ENCODE data around the gene XYLT1.

XYLT1 gene

GRCh38 chr16:17138801-17139200 is 332.0 kb downstream of the XYLT1 start:
- no peak for TF ChIP-seq CTCF (IDR thresholded peaks at IDR 0.05; ENCODE audit: extremely low read depth, insufficient read depth, missing control alignments)
- no peak for DNase-seq (ENCODE audit: low spot score)
- in situ Hi-C loops (cut with MboI; ENCODE audit: low pct_unique_long_range_greater_than_20kb, low sequenced_read_pairs, unreplicated experiment): no loop called here

- TF ChIP-seq CTCF (IDR thresholded peaks at IDR 0.05; ENCODE audit: extremely low read depth, insufficient read depth, missing control alignments): no peak
- no peak for DNase-seq (ENCODE audit: low spot score)
- in situ Hi-C loops (cut with MboI; ENCODE audit: low pct_unique_long_range_greater_than_20kb, low sequenced_read_pairs, unreplicated experiment): no loop called here
These were observed 335.3 kb downstream of the XYLT1 start for GRCh38 chr16:17135439-17135838.

- TF ChIP-seq CTCF (IDR thresholded peaks at IDR 0.05; ENCODE audit: extremely low read depth, insufficient read depth, missing control alignments): no peak
- in situ Hi-C loops (cut with MboI; ENCODE audit: low pct_unique_long_range_greater_than_20kb, low sequenced_read_pairs, unreplicated experiment): no loop called here
- DNase-seq (ENCODE audit: low spot score): peak; percentile 85
These were observed 336.2 kb downstream of the XYLT1 start for GRCh38 chr16:17134586-17134985.

- no peak for DNase-seq (ENCODE audit: low spot score)
- no peak for TF ChIP-seq CTCF (IDR thresholded peaks at IDR 0.05; ENCODE audit: extremely low read depth, insufficient read depth, missing control alignments)
- in situ Hi-C loops (cut with MboI; ENCODE audit: low pct_unique_long_range_greater_than_20kb, low sequenced_read_pairs, unreplicated experiment): no loop called here
These were observed 336.9 kb downstream of the XYLT1 start for GRCh38 chr16:17133851-17134250.

- TF ChIP-seq CTCF (IDR thresholded peaks at IDR 0.05; ENCODE audit: extremely low read depth, insufficient read depth, missing control alignments): no peak
- DNase-seq (ENCODE audit: low spot score): no peak
- in situ Hi-C loops (cut with MboI; ENCODE audit: low pct_unique_long_range_greater_than_20kb, low sequenced_read_pairs, unreplicated experiment): no loop called here
These were observed 339.4 kb downstream of the XYLT1 start for GRCh38 chr16:17131351-17131750.

GRCh38 chr16:17130733-17131132 is 340.0 kb downstream of the XYLT1 start:
- DNase-seq (ENCODE audit: low spot score): no peak
- in situ Hi-C loops (cut with MboI; ENCODE audit: low pct_unique_long_range_greater_than_20kb, low sequenced_read_pairs, unreplicated experiment): no loop called here
- TF ChIP-seq CTCF (IDR thresholded peaks at IDR 0.05; ENCODE audit: extremely low read depth, insufficient read depth, missing control alignments): no peak

GRCh38 chr16:17129971-17130370 is 340.8 kb downstream of the XYLT1 start:
- no peak for DNase-seq (ENCODE audit: low spot score)
- no peak for TF ChIP-seq CTCF (IDR thresholded peaks at IDR 0.05; ENCODE audit: extremely low read depth, insufficient read depth, missing control alignments)
- in situ Hi-C loops (cut with MboI; ENCODE audit: low pct_unique_long_range_greater_than_20kb, low sequenced_read_pairs, unreplicated experiment): no loop called here

All from GM13977 (cell line).